Amniotic stem cell (primary cell): Measurements from ENCODE around the gene SDHB.
"Not testable (repeated sequence)": the region's sequence is repeated elsewhere in the genome, so short reads cannot be mapped to it uniquely, and the experiment has no call there.

Experiments used
- DNase-seq: peaks from one replicate; lab custom pipeline; 2025; lab: John Stamatoyannopoulos, UW

The SDHB gene

DNA sequence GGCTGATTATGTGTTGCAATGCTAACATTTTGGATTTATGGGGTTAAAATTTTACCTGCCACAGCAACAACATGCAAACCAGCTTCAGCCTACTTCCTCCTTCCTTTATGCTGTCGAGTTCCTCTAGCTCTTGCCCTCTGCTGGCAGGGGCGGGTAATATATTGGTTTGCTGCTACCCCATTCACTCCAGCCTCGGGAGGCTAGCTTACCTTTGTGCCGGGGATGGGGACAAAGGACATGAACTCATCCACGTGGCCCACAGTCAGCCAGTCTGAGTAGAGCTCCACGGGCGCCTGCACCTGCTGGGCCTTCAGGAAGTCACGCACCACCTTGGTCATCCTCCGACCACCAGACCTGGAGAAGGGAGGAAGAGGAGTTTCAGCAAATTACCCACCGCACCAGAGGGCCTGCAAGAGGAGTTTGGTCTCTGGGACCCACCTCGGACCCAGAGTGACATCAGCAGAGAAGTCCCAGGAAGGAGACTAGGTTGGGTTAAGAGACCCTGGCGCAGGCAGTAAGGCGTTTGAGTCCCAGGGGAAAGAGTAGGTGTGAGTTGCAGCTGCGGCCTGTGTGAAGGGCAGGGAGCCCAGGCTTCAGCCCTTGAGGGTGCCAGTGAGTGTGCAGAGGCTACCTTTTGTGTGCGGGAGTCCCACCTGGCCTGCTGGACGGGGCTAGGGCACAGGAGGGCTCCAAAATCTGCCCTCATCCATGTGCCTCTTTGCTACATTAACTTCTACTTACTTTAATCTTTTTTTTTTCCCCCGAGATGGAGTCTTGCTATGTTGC lies 21.8 kb upstream of the SDHB start:
- no peak for DNase-seq

DNA sequence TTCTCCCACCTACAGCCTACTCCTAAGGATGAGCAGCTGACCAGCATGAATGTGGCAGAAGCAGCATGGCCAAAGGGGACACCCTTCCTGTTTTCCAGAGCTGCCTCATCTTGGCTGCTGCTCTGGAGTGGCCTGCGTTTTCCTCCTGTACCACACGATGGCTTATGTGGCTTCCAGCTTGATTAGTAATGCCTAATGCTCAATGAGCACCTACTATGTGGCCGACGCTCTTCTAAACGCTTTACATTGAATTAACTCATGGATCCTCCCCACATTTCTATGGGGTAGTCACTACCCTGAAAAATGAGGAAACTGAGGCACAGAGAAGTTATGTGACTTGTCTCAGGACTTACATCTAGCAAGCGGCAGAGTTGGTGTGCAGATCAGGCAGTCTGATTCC lies 18.0 kb upstream of the SDHB start:
- no peak for DNase-seq

DNA sequence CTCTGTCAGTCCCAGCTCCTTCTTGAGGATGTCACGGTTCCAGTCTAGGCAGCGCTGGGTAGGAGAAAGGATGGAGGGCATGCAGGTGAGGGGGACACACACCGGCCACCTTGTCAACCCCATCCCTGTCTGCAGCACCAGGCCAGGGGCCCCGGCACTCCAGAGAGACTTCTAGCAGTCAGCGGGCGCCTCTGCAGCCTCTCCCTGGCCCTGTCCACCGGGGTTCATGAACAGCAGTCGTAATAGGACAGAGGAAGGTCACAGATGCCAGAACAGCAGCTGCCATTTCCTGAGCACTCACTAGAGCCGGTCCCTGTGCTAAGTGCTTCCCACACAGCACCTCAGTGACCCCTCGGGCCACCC lies 16.3 kb upstream of the SDHB start:
- no peak for DNase-seq

DNA sequence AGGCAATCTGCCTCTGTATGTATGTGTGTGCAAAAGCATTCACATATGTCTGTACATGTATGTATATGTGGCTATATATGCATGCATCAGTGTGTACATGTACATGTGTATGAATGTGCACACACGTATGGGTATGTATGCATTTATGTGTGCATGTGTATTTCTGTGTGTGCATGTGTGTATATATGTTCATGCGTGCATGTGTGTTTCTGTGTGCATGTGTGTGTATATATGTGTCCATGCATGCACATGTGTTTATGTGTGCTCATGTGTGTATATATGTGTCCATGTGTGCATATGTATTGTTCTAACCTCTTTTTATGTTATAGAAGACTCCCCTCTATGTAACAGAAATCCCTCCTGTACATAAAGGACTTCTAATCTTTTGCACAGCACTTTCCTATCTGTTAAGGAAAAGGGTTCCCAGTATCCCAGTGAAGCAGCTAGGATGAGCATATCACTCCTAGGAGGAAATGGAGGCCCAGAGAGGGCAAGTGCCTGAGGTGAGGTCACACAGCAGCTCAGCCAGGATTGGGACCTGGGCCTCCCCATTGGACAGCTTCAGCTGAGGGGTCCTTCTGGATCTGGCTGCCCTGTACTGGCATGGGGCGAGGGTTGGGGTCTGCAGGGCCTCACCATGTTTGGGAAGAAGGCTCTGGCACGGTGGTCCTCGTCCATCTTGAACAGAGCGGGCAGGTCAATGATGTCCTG lies 15.8 kb upstream of the SDHB start:
- no peak for DNase-seq

DNA sequence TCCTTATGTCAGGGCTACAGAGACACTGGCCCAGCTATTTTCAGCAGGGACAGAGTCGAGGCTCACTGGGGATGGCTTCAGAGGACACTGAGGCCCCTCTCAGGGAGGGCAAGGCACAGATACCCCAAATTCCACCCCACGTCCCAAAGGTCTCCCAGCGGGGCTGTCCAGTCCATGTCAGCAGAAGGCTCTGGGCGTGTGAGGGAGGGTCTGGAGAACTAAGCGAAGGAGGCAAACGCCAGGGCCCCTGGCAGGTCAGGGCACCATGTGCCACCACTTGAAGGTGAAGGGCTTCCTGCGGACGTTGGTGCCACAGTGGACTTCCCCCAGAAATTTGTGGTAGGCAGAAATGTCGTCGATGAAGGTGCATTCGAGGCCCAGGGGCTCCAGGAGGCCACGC lies 15.0 kb upstream of the SDHB start:
- DNase-seq = no peak

DNA sequence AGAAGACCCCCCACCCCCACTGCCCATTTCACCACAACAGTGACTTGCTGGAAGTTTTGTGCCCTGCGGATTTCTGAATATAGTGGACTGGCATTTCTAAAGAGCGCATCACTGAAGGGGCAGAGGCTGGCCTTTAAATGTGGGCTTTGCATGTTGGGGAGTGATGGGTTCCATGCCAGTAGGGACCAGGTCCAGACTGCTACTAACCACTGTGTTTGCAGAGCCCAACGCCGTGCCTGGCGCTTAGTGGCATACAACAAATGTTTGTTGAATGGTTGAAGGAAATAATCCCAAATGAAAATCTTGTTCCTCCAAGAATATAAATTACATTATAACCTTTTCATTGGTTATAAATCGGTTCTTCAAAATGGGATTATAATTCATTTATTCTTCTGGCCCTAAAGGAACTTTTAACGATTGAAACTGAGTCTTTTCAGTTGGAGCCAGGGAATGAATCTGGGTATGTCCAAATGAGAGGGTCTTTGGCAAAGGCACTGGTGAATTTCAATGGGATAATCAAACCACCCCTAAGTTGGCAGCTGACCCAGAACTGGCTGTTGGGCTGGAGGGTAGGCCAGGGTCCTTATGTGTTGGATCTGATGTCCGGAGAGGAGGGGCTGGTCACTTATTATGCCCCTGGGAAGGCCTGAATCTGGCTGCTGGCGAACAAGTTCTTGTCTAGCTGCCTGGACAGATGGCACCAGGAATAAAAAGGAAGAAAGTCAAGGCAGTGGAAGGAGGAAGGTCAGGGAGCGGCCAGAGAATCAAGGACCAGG lies 13.8 kb upstream of the SDHB start:
- no peak for DNase-seq

DNA sequence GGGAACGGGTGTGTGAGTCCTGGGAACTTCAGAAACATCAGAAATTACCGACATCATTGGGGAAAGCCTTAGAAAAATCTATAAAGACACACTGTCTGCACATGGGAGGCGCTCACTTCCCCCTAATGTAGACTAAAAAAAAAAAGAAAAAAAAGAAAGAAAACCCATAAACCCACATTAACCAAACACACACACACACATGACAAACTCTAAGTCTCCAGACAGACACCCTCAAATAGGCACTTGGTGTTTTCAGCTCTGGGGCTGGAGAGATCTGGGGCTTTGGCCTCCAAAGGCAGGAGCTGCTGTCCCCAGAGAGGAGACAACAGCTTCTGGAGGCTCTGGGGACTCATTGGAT lies 13.2 kb upstream of the SDHB start:
- no peak for DNase-seq

DNA sequence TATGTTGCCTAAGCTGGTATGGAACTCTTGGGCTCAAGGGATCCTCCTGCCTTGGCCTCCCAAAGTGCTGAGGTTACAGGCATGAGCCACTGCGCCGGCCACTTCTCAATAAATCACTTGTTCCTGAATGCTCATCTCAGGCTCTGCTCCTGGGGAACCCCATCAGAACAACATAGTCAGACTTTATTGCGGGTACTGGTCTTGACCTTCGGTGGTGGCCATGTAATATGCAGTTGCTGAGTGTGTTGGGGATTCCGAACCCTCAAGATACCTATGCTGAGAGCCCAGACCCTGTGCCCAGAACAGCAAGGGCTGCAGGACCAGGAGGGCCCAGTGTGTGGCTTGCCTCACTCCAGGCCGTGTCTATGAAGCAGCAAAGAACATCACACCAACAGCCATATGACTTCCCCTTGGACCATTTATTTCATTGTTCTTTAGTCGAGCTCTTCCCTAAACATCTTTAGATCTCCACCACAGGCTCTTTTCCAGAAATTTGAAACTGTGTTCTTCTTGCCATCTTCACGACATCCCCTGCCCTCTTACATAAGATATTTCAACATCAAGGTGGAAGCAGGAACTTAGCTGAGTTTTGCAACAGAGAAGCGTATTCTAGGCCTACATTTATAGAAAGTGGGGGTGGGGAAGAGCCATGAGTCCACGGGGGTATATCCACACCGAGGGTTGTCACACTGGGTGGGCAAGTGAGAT lies 12.7 kb upstream of the SDHB start:
- DNase-seq = no peak

DNA sequence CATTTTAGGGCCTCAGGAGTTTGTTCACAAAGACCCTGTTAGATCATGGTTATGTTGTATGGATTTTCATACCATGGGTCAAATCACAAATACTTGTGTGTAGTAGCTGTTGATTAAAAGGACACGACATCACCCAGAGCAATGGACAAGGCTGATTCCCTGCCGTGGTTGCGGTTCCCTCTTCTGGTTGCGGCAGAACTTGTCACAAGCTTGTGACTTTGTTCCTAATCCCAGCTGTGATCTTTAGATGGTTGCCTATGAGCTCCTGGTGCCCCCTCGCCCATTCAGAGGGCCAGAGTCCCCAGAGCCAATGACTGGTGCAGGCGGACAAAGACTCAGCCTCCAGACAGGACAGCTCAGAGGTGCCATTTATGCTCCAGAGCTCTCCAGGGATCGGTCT lies 11.8 kb upstream of the SDHB start:
- no peak for DNase-seq

DNA sequence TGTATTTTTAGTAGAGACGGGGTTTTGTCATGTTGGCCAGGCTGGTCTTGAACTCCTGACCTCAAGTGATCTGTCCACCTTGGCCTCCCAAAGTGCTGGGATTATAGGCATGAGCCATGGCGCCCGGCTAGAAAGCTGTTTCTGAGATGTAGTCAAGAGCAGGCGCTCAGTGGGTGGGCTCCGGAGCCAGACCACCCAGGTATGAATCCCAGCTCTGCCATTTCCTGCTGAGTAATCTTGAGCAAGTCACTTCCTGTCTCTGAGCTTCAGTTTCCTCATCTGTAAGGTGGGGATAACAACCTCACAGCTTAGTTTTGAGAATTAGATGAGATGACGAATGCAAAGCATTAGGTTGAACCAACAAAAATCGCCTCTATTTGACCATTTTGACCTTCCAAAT lies 8.9 kb upstream of the SDHB start:
- not testable (repeated sequence) for DNase-seq

DNA sequence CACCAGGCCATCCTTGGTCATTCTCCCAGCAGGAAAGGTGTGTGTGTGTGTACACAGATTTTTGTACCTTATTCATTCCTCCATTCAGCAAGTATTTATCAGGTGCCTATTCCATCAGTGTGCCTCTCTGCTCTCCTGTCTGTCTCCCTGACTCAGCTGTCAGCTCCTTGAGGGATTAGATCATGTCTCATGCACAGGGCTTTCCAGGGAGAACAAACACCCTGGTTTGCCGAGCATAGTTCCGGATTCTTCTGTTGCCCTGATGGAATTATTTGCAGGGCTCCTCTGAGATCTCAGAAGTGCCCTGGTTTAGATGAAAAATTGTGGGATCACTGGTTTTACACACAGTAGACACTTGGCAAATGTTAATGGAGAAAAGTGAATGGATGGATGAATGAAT lies 8.1 kb upstream of the SDHB start:
- no peak for DNase-seq

DNA sequence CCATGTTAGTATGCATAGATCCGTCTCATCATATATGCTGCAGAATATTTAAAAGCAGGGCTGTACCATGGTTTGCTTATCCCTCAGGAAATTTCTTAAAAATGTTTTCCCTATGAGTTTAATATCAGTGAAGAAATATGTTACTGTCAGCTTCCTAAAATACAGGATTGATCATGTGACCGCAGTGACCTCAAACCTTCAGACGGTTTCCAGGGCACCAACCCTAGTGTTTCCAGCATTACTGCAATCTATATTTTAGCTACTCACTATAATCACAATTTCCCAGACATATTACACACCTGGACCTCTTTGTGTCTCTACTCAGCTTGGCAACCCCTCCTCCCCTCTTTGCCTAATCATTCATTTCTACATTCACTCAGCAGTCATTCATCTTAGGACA lies 7.7 kb upstream of the SDHB start:
- DNase-seq = no peak

DNA sequence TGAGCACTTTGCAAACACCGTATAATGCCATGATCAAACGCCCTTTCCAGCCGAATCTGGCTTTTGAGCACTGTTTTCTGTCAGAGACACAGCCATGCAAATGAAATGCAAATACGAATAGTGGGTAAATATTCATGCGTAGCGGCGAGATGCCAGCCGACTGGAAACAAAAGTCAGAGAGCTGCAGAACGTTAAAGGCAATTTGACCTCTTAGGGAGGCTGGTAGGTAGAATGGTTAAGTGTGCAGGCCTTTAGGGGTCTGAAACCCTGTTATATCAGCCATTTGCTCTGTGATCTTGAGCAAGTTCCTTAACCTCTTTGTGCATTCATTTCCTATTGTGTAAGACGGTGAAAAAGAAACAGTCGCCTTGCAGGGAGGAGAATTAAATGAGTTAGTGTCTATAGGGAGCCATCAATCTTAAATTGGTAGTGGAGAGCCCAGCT lies 6.5 kb upstream of the SDHB start:
- no peak for DNase-seq

DNA sequence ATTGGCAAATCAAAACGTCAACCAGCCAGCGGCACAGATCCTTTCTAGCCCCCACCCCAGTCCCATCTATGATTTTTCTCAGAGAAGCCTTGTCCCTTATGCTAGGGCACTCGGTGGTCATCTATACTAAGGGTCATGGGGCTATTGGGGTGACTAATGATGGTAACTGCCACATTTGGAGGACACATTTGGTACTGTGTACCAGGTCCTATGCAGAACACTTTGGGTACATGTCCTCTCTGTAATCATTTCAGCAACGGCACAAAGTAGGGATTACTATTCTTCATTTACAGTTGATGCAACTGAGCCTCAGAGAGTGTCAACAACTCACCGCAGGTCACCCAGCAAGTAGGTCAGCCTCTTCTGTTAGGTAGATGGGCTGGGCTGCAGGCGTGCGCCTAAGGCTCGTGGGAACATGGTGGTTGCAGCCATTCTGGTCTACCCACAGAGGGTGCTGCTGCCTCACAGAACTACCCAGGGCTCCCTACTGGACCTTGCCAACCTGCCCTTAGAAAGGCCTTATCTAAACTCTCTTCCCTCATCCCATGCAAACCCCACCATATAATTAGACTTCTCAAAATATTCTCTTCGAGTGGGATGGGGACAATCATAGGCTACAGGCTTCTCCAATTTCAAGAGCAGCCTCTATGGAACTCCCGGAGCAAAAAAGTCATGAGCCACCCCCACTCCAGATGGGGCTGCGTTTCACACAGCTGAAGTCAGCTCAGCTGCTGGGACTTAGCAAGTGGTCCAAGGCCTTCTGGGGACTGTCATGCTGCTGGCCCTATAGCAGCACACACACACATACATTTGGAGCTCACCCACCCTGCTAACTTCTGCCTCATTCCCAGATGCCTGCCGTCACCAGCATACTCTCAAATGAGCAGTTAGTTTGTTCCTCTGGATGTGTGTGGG lies 5.8 kb upstream of the SDHB start:
- peak; percentile 35 for DNase-seq

DNA sequence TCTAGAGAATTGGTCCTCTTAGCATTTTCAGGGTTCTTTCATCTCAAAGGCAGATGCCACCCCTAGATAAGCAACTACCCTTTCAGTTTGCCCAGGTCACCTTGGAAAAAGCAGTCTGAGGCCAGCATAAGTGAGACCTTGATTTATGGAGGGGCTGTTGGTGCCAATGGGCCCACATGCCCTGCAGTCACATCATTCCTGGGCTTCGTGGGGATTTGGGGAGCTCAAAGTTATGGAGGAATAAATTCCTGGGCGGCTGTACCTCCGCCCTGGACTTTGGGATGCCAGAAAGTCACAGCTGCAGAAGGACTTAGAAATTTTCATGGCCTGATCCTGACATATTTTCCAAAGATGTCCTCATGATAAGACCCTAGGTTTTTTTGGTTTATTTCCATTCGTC lies 2.7 kb upstream of the SDHB start:
- no peak for DNase-seq

DNA sequence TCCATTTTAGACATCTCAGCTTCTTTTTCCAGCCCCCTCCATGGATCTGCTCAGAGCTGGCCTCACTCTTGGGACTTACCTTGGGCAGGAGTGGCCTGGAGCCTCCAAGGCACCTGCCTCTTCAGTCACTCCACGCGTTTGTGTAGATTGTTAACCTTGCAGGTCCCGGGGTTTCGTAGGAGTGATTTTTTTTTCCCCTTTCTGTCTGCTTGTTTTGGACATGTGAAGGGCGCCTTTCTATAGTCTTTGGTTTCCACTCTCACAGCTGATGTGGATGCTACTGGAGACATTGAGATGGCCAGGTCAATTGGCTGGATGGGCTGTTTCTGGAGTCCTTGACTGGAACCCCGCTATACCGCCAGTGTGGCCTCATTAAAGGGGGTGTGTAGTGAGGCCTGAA lies 2.0 kb upstream of the SDHB start:
- DNase-seq = no peak

DNA sequence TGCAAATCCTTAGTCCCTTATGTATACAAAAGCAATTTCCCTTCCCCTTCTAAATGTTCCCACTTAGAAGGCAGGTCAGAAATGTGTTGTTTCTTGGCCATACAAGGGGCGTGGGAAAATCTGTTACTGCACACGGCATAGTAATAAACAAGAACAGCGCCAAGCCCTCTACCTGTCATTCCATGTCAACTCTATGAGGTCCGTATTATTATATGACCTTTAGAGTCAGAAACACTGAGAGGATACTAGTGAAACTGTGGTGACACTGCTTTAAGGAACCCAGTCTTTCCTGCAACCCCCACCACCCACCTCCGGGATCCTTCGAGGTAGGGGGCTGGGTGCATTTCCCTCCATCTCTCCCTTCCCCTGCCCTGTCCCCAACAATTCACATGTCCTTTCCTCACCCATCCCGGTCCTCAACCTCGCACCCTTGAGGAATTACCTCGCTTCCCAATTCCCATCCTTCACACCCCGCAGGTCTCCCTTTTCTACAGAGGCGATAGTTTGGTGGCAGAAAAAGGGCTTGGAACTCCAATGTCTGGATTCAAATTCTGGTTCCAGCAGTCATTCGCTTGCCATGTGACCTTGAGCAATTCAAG lies 647 bp downstream of the SDHB start:
- DNase-seq = no peak

DNA sequence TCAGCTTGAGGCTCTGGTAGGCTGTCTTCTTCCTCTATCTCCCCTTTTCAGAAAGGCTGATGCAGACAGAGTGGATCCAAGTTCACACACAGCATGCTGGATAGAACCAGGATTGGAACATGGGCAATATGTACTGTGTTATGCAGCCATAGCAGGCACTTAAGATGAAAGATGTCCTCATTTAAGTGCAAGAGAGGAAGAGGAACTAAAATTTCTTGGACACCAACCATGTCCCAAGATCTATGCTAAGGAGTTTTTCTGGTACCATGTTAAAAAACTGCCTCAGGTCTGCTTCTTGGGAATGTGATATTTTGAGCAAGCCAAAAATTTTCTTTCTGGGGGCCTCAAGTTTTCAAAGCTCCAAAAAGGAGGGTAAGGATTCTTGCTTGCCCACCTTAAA lies 1.2 kb downstream of the SDHB start:
- DNase-seq = no peak

DNA sequence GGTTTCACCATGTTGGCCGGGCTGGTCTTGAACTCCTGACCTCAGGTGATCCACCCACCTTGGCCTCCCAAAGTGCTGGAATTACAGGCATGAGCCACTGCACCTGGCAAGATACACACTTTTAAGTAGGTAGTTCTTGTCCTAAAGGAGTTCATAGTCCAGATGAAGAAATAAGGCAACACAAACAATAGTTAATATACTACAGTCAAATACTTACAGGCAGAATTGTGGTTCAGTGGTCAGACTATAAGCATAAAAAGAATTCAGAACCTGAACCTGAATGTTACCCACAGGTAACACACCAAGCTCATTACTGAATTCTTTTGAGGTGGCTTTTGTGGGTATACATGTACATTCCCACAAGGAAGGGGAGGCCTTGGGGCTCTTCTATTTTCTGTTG lies 1.8 kb downstream of the SDHB start:
- DNase-seq = no peak

DNA sequence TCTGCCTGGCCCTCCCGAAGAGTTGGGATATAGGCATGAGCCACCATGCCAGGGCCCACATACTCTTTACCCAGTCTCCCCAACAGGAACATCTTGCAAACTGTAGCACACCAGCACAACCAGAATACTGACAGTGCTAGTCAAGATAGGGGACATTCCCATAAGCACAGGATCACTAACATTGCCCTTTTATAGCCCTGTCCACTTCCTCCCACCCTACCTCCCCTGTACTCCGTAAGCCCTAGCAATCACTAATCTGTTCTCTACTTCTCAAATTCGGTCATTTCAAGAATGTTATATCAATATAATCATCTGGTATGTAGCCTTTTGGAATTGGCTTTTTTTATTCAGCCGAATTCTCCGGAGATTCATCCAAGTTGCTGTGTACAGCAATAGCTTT lies 5.9 kb downstream of the SDHB start:
- no peak for DNase-seq

DNA sequence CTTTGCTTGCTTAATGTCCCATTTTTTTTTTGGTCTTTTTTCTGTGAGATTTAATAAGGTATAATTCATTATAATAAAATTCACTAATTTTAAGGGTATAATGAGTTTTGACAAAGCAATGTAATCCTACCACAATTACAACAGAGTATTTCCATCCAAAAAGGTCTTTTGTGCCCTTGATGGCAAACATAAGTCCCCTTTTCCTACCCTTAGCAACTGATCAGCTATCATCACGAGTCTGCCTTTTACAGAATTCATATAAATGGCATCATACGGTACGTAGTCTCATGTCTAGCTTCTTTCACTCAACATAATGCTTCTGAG lies 7.5 kb downstream of the SDHB start:
- DNase-seq = no peak
